ENCODE results near the gene ABHD6.

DNA sequence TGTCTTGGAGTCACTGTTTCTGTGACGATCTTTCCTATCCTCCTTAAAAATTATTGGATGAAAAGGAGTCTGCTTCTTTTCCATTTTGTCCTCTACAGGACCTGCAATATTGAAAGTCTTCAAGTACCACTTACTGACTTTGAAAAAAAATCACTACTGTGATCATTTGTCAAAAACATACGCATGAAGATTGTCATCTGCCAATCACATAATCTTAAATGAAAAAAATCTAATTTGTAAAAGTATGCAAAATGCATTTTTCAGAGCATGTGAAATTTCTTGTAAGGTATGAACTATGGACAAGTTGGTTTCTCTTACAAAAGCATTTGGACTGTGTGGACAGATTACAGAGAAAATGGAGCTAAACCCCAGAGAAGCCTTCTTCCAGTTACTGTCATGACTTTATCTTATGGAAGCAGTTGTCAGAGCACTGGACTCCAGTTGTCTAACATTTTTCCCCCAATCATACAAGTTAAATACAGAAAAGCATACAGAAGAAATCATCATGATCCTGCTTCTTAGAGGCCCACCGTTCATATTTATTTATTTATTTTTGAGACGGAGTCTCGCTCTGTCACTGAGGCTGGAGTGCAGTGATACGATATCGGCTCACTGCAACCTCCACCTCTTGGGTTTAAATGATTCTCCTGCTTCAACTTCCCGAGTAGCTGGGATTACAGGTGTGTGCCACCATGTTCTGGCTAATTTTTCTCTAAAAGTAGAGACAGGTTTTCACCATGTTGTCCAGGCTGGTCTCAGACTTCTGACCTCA lies 91.7 kb downstream of the ABHD6 start:
- TF ChIP-seq POLR2A (IDR thresholded peaks at IDR 0.05; ENCODE audit: low read depth, low read length) = no peak
- no peak for TF ChIP-seq POLR2AphosphoS5 (IDR thresholded peaks at IDR 0.05; ENCODE audit: low read depth, low read length)
- no peak for TF ChIP-seq TAF1 (IDR thresholded peaks at IDR 0.05; ENCODE audit: borderline replicate concordance, low read depth, low read length)

All from GM12892 (cell line).